Activated CD8-positive, alpha-beta memory T cell treated with anti-CD3 and anti-CD28 coated beads for 4 hours (primary cell): ENCODE results near the gene DRAP1.
A peak's percentile ranks its signal among the peaks of the same experiment; 100 is the strongest.

Experiments used
- DNase-seq, 2 donors: peaks; one replicate each; pipeline ENCODE4 v3.0.0-alpha.2; 2020; ENCODE audit warnings: low read depth in 2 of 2

DRAP1 gene

DNA sequence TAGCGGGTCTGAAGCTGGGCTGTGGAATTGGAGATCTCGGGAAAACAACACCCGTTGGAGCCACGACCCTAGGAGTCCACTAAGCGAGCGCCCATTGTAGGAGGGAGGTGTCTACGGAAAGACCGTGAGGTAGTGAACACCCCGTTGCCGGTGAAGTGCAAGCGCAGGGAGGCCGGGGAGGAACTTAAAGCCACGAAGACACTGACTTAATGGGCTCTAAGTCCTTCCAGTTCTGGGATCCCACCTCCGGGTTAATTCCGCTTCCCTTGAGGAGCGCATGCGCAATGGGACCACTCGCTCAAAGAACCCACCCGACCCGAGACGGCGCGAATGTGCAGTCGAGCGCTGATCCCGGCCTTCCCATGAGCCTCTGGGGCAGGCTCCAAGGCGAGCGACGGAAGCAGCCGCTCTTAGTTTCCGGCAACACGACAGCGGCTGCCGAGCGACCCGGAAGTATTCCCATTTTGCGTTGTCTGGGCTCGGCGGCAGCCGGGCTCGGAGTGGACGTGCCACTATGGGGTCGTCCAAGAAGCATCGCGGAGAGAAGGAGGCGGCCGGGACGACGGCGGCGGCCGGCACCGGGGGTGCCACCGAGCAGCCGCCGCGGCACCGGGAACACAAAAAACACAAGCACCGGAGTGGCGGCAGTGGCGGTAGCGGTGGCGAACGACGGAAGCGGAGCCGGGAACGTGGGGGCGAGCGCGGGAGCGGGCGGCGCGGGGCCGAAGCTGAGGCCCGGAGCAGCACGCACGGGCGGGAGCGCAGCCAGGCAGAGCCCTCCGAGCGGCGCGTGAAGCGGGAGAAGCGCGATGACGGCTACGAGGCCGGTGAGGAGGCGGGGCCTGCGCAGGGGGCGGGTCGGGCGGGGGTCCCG, 42.3 kb downstream of the DRAP1 start, which contains the start of gene SART1:
SART1 (plus strand) TSS at position 468 of the 874 bp plus-strand sequence; CDS start at position 515, 47 bp downstream.
- peak; percentile 91 to 95 for DNase-seq

DNA sequence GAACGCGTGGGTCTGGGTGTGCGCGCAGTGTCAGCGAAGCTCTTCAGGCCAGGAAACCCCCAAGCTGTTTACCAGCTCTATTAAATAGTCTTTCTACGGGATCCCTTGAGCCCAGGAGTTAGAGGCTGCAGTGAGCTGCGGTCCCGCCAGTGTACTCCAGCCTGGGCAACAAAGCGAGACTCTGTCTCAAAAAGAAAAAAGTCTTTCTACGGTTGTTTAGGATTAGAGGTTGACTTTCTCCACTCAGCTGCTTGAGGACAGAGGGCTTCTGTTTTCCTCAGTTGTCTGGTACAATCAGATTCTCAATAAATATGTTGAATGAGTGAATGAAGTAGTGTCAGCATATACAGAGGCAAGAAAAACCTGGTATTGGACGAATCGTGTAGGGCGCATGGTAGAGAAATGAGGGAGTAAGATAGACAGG, 42.9 kb downstream of the DRAP1 start:
- DNase-seq = peak in 1 of 2 donors; percentile 19

DNA sequence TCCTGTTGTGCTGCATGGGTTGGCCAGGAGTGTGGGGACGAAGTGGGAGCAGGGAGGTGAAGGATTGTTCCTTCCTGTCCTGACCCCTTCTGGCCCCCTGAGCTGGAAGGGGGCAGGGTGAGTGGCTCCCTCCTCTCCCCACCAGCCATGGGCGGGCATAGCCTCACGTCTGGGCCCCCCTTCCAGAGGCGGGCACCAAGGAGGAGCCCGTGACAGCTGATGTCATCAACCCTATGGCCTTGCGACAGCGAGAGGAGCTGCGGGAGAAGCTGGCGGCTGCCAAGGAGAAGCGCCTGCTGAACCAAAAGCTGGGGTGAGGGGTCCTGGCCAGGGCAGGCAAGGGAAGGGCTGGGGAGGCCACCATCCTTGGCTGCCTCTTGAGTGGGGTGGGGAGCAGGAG, 45.7 kb downstream of the DRAP1 start:
- no peak for DNase-seq

DNA sequence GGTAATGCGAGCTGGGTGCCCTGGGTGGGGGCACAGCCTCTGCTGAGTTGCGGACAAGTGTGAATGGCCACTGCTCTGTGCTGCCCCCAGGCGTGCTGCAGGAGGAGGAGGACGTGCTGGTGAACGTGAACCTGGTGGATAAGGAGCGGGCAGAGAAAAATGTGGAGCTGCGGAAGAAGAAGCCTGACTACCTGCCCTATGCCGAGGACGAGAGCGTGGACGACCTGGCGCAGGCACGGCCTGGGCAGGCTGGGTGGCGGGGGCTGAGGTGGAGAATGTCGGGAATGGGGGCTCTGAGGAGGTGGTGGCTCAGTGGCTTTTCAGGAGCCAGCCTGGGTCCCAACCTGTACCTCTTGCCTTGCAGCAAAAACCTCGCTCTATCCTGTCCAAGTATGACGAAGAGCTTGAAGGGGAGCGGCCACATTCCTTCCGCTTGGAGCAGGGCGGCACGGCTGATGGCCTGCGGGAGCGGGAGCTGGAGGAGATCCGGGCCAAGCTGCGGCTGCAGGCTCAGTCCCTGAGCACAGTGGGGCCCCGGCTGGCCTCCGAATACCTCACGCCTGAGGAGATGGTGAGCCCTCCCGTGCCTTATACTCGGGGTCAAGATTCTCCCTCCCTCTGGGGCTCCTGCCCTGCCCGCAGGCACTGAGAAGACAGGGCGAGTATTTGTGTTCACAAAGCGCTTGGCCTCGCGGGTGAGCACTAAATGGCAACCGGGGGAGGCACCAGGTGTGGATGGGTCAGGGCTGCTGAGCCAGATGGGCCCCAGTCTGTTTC, 46.9 kb downstream of the DRAP1 start:
- no peak for DNase-seq

DNA sequence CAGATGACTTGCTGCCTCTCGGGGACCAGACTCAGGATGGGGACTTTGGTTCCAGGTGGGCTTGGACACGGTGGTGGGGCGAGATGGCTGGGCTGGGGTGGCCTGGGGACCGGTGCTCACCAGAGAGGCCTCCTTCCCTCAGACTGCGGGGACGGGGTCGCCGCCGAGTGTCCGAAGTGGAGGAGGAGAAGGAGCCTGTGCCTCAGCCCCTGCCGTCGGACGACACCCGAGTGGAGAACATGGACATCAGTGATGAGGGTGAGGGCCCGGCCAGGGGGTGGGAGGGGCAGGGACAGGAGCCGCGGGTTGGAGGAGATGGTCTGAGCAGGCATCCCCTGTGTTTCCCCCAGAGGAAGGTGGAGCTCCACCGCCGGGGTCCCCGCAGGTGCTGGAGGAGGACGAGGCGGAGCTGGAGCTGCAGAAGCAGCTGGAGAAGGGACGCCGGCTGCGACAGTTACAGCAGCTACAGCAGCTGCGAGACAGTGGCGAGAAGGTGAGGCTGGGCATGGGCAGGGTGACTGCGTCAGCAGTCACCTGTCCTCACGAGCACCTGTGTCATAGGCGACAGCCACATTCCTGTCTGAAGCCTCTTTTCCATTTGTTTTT, 48.2 kb downstream of the DRAP1 start:
- DNase-seq = no peak

DNA sequence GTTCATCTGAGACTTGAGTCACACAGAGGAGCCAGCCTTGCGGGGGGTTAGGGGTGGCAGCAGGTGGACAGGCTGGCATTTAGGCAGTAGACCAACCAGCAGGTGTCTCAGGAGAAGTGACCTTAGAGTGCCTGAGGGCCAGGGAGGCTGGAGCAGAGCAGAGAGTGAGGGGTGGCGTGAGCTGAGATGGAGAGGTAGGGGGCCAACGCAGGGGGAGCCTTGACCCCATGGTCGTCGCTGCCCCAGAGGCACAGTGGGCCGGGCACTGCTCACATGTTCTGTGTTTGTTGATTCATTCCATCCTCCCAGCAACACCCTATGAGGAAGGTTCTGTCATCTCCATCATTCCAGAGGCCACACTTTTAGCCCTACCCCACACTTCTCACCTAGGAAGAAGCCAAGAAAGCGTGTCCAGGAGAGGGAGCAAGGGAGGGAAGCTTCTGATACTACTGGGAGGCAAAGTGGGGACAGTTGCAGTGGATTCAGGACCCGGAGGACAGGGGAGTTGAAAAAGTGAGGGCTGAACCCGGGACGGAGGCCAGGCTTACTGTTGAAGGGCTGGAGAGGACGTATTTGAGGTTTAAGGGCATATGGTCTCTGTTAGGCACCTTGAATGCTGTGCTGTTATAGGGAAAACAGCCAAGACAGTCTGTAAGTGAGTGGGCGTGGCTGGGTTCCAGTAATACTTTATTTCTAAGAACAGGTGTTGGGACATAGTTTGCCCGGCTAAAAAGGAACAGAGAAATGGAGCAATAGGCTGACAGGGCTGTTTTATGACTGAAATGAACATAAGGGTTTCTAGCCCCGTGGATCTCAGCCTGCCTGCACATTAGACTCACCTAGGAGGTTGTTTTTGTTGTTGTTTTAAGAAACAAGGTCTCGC, 49.6 kb downstream of the DRAP1 start:
- no peak for DNase-seq
